Right lobe of liver (tissue), 4 donors: Measurements from ENCODE around the gene SLC6A18.

ENCODE experiments used
- POLR2A ChIP-seq: fragments of 450-650 bp; IDR thresholded peaks from one replicate; pipeline ENCODE4 v1.6.1; 2017; ENCODE audit warnings: antibody characterized with exemption, mild to moderate bottlenecking
- TF ChIP-seq, protein P1 (sequence below), 4 donors: fragments of 200-600 bp in 3 of 4; fragments of 450-650 bp in 1 of 4; IDR thresholded peaks; one replicate each; pipeline versions ENCODE4 v1.5.1 to v1.8.0; 2016 to 2022; ENCODE audit warnings: antibody characterized with exemption in 4 of 4, mild to moderate bottlenecking in 2 of 4
- donor health status: DM: no; HTN: no; CAD: no.
- donor health status: DM: no; HTN: no; CAD: no.
- donor health status: DM: no; HTN: yes; CAD: no.

DNA sequence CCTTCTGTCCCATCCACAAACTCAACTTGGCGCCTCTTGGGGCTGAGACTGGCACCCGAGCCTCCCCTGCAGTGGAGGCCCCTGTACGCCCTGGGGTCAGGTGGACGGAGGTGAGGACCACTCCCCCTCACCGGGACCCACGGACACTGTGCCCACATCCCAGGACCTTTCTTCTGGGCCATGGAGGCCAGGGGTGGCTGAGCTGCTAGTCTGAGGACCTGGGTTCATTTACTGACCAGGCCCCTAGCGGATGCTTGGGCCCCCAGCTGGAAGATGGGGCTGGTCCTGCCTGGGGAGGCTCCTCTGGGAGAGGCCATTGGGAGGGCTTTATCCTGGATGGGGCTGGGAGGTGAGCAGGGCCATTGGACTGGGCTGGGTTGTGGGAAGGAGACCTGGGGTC, 40.7 kb upstream of the SLC6A18 start:
- TF ChIP-seq, protein P1, sequence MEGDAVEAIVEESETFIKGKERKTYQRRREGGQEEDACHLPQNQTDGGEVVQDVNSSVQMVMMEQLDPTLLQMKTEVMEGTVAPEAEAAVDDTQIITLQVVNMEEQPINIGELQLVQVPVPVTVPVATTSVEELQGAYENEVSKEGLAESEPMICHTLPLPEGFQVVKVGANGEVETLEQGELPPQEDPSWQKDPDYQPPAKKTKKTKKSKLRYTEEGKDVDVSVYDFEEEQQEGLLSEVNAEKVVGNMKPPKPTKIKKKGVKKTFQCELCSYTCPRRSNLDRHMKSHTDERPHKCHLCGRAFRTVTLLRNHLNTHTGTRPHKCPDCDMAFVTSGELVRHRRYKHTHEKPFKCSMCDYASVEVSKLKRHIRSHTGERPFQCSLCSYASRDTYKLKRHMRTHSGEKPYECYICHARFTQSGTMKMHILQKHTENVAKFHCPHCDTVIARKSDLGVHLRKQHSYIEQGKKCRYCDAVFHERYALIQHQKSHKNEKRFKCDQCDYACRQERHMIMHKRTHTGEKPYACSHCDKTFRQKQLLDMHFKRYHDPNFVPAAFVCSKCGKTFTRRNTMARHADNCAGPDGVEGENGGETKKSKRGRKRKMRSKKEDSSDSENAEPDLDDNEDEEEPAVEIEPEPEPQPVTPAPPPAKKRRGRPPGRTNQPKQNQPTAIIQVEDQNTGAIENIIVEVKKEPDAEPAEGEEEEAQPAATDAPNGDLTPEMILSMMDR (IDR thresholded peaks at IDR 0.05): no peak
- no peak for TF ChIP-seq POLR2A
